Neutrophil (primary cell): ENCODE data around the gene TPPP.

Experiments
- H3K27ac ChIP-seq: fragments of 200-600 bp; sonication (generic); 2 replicates; pipeline ENCODE4 v1.5.1; 2016; ENCODE audit warnings: mild to moderate bottlenecking, moderate library complexity
- H3K27me3 ChIP-seq: fragments of 200-600 bp; sonication (generic); 2 replicates; pipeline ENCODE4 v1.6.0; 2016; ENCODE audit warnings: mild to moderate bottlenecking
- H3K36me3 ChIP-seq: fragments of 200-600 bp; sonication (generic); 2 replicates; pipeline ENCODE4 v1.5.1; 2017
- H3K4me1 ChIP-seq, 2 experiments: fragments of 200-600 bp in 1 of 2; sonication (generic) in 1 of 2; 1 replicate in 1 of 2; 2 replicates in 1 of 2; pipeline versions ENCODE4 v1.5.1 to v1.6.1; 2013 to 2016; ENCODE audit warnings: low read depth in 1 of 2, low read length in 1 of 2, mild to moderate bottlenecking in 1 of 2, moderate library complexity in 1 of 2; ENCODE audit not compliant: control insufficient read depth in 1 of 2, insufficient read depth in 1 of 2
- H3K4me3 ChIP-seq, 2 experiments: fragments of 200-600 bp in 1 of 2; sonication (generic) in 1 of 2; 1 replicate in 1 of 2; 2 replicates in 1 of 2; pipeline ENCODE4 v1.5.1; 2013 to 2016; ENCODE audit warnings: low read depth in 1 of 2, low read length in 1 of 2, mild to moderate bottlenecking in 1 of 2, moderate library complexity in 1 of 2
- H3K9me3 ChIP-seq: fragments of 200-600 bp; sonication (generic); 2 replicates; pipeline ENCODE4 v1.5.1; 2016
- TF ChIP-seq, protein P1 (sequence below): fragments of 200-600 bp; sonication (generic); IDR thresholded peaks from 2 replicates; pipeline ENCODE4 v1.5.1; 2016; ENCODE audit warnings: antibody characterized with exemption

TPPP gene

GRCh38 chr5:640461-641330 is 52.5 kb downstream of the TPPP start:
- no peaks in the 10 kb centered on the region for H3K27me3 ChIP-seq
- H3K27ac ChIP-seq = no peak overlapping the region
- H3K36me3 ChIP-seq = peaks cover 89% of the 10 kb centered on the region
- H3K4me3 ChIP-seq = no peak overlapping the region
- no peaks in the 10 kb centered on the region for H3K9me3 ChIP-seq
- no peaks in the 10 kb centered on the region for H3K4me1 ChIP-seq
- TF ChIP-seq, protein P1, sequence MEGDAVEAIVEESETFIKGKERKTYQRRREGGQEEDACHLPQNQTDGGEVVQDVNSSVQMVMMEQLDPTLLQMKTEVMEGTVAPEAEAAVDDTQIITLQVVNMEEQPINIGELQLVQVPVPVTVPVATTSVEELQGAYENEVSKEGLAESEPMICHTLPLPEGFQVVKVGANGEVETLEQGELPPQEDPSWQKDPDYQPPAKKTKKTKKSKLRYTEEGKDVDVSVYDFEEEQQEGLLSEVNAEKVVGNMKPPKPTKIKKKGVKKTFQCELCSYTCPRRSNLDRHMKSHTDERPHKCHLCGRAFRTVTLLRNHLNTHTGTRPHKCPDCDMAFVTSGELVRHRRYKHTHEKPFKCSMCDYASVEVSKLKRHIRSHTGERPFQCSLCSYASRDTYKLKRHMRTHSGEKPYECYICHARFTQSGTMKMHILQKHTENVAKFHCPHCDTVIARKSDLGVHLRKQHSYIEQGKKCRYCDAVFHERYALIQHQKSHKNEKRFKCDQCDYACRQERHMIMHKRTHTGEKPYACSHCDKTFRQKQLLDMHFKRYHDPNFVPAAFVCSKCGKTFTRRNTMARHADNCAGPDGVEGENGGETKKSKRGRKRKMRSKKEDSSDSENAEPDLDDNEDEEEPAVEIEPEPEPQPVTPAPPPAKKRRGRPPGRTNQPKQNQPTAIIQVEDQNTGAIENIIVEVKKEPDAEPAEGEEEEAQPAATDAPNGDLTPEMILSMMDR = no peak

GRCh38 chr5:639584-640213 is 53.5 kb downstream of the TPPP start:
- H3K27ac ChIP-seq = no peak overlapping the region
- H3K4me3 ChIP-seq = no peak overlapping the region
- TF ChIP-seq, protein P1 = no peak
- H3K9me3 ChIP-seq = no peaks in the 10 kb centered on the region
- no peaks in the 10 kb centered on the region for H3K4me1 ChIP-seq
- peaks cover 88% of the 10 kb centered on the region for H3K36me3 ChIP-seq
- H3K27me3 ChIP-seq = no peaks in the 10 kb centered on the region

DNA sequence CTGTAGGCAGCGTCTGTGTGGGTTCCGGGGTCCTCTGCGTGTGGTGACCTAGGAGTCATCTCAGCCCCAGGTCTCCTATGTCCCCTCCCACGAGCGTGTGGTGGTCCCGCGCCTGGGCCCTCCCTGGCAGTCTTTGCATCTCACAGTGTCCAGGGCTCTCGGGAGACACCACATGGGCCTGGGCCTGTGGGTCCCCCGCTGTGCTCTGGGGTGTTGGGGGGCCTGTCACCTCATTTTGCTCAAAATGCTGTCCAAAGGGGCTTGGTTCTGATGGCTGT is 54.0 kb downstream of the TPPP start:
- Histone ChIP-seq H3K9me3 (no peaks in the 10 kb centered on the region), H3K27ac (no peak overlapping the region), H3K4me1 (no peaks in the 10 kb centered on the region), H3K4me3 (no peak overlapping the region), H3K27me3 (no peaks in the 10 kb centered on the region), H3K36me3 (peaks cover 83% of the 10 kb centered on the region)
- TF ChIP-seq, protein P1 = no peak

- Histone ChIP-seq H3K36me3 (peaks cover 78% of the 10 kb centered on the region), H3K27me3 (no peaks in the 10 kb centered on the region), H3K27ac (no peak overlapping the region), H3K4me3 (no peak overlapping the region), H3K4me1 (no peaks in the 10 kb centered on the region), H3K9me3 (no peaks in the 10 kb centered on the region)
- TF ChIP-seq, protein P1 = no peak
Observed at GRCh38 chr5:638501-639252, 54.5 kb downstream of the TPPP start.

- no peak overlapping the region for H3K4me3 ChIP-seq
- peaks cover 69% of the 10 kb centered on the region for H3K36me3 ChIP-seq
- no peaks in the 10 kb centered on the region for H3K9me3 ChIP-seq
- H3K27ac ChIP-seq = no peak overlapping the region
- H3K4me1 ChIP-seq = no peaks in the 10 kb centered on the region
- TF ChIP-seq, protein P1 = no peak
- H3K27me3 ChIP-seq = no peaks in the 10 kb centered on the region
Observed at GRCh38 chr5:637581-638450, 55.3 kb downstream of the TPPP start.
